Neural cell (in vitro differentiated cells): ENCODE results near the gene NUP42. TPM values are rescaled to one million over a fixed set of nuclear protein-coding genes. Genes with fewer than 3 reads are reported as not detected.
"Not testable (repeated sequence)": the region's sequence is repeated elsewhere in the genome, so short reads cannot be mapped to it uniquely, and the experiment has no call there.

ENCODE experiments used
- H2AFZ ChIP-seq: fragments of 200-600, 300-800 bp; sonication (generic), shearing (Covaris generic); 2 replicates; pipeline ENCODE4 v1.6.0; 2014; ENCODE audit warnings: low read depth, mild to moderate bottlenecking, antibody characterized with exemption, low read length, moderate library complexity
- H3F3A ChIP-seq: fragments of 200-600 bp; shearing (Covaris generic); 2 replicates; pipeline ENCODE4 v1.6.1; 2016; ENCODE audit warnings: mild to moderate bottlenecking, moderate library complexity, mixed read lengths, antibody characterized with exemption, low read length; ENCODE audit not compliant: insufficient read depth, poor library complexity, severe bottlenecking
- H3K27ac ChIP-seq: fragments of 200-600, 300-800 bp; sonication (generic), shearing (Covaris generic); 2 replicates; pipeline ENCODE4 v1.5.1; 2014; ENCODE audit warnings: mild to moderate bottlenecking, low read length, moderate library complexity
- H3K27me3 ChIP-seq: fragments of 300-800, 200-600 bp; sonication (generic), shearing (Covaris generic); 2 replicates; pipeline ENCODE4 v1.6.0; 2014; ENCODE audit warnings: mild to moderate bottlenecking, low read depth, low read length, moderate library complexity; ENCODE audit not compliant: insufficient read depth
- H3K36me3 ChIP-seq: fragments of 300-800, 200-600 bp; sonication (generic), shearing (Covaris generic); 2 replicates; pipeline ENCODE4 v1.5.1; 2014; ENCODE audit warnings: mild to moderate bottlenecking, antibody characterized with exemption, low read length, moderate library complexity; ENCODE audit not compliant: insufficient read depth
- H3K4me2 ChIP-seq: fragments of 300-800, 200-600 bp; sonication (generic), shearing (Covaris generic); 2 replicates; pipeline ENCODE4 v1.6.0; 2014; ENCODE audit warnings: mild to moderate bottlenecking, low read length
- H3K4me3 ChIP-seq: fragments of 300-800, 200-600 bp; sonication (generic), shearing (Covaris generic); 2 replicates; pipeline ENCODE4 v1.5.1; 2014; ENCODE audit warnings: mild to moderate bottlenecking, low read length, moderate library complexity
- H3K79me2 ChIP-seq: fragments of 200-600 bp; shearing (Covaris generic); replicated peaks from 2 replicates; pipeline ENCODE4 v1.6.0; 2014; ENCODE audit warnings: mild to moderate bottlenecking, low read length, moderate library complexity; ENCODE audit not compliant: insufficient read depth
- H3K9ac ChIP-seq: fragments of 300-800, 200-600 bp; sonication (generic), shearing (Covaris generic); 2 replicates; pipeline ENCODE4 v1.6.1; 2016; ENCODE audit warnings: mild to moderate bottlenecking, low read length, mixed read lengths
- H3K9me2 ChIP-seq: fragments of 200-600 bp; shearing (Covaris generic); 2 replicates; pipeline ENCODE4 v1.6.1; 2016; ENCODE audit warnings: mild to moderate bottlenecking, low read length, mixed read lengths; ENCODE audit not compliant: insufficient read depth
- H3K9me3 ChIP-seq: fragments of 200-600, 300-800 bp; sonication (generic), shearing (Covaris generic); 2 replicates; pipeline ENCODE4 v1.6.1; 2016; ENCODE audit warnings: mild to moderate bottlenecking, mixed run types, low read length, moderate library complexity, mixed read lengths
- H4K20me1 ChIP-seq: fragments of 200-600 bp; shearing (Covaris generic); 2 replicates; pipeline ENCODE4 v1.6.1; 2016; ENCODE audit warnings: mild to moderate bottlenecking, mixed run types; ENCODE audit not compliant: insufficient read depth
- EP300 ChIP-seq: fragments of 450-650 bp; conservative IDR thresholded peaks from 2 replicates; pipeline ENCODE4 v1.6.1; 2014; ENCODE audit warnings: antibody characterized with exemption, mild to moderate bottlenecking, moderate library complexity; ENCODE audit not compliant: poor library complexity, severe bottlenecking
- EZH2 ChIP-seq: fragments of 200-600, 300-800 bp; shearing (Covaris generic), sonication (generic); IDR thresholded peaks from 2 replicates; pipeline ENCODE4 v1.6.1; 2014; ENCODE audit warnings: antibody characterized with exemption, low read length, borderline replicate concordance, mild to moderate bottlenecking; ENCODE audit not compliant: insufficient read depth, poor library complexity, severe bottlenecking
- MXI1 ChIP-seq: fragments of 450-650 bp; conservative IDR thresholded peaks from 2 replicates; pipeline ENCODE4 v1.6.1; 2014; ENCODE audit warnings: antibody characterized with exemption, mild to moderate bottlenecking; ENCODE audit not compliant: poor library complexity, severe bottlenecking
- POLR2AphosphoS5 ChIP-seq: IDR thresholded peaks from 2 replicates; pipeline ENCODE4 v1.6.1; 2012
- RAD21 ChIP-seq: fragments of 450-650 bp; conservative IDR thresholded peaks from 2 replicates; pipeline ENCODE4 v1.6.1; 2014; ENCODE audit warnings: antibody characterized with exemption, mild to moderate bottlenecking, moderate library complexity
- REST ChIP-seq: IDR thresholded peaks from 2 replicates; pipeline ENCODE4 v1.6.1; 2012; ENCODE audit warnings: borderline replicate concordance
- SMC3 ChIP-seq: fragments of 450-650 bp; conservative IDR thresholded peaks from 2 replicates; pipeline ENCODE4 v1.6.1; 2014; ENCODE audit warnings: antibody characterized with exemption, mild to moderate bottlenecking, moderate library complexity; ENCODE audit not compliant: poor library complexity
- TAF1 ChIP-seq: IDR thresholded peaks from 2 replicates; pipeline ENCODE4 v1.6.1; 2012; ENCODE audit warnings: low read depth
- polyA plus RNA-seq: library from polyadenylated mRNA; depleted of rRNA; stranded (reverse); fragments of >200 nt; gene quantifications from 2 replicates; pipeline ENCODE4 v1.2.3, GENCODE V29; 2014
- TF ChIP-seq, protein P1 (sequence below): fragments of 450-650 bp; IDR thresholded peaks from 2 replicates; pipeline ENCODE4 v1.5.1; 2014; ENCODE audit warnings: antibody characterized with exemption, mild to moderate bottlenecking, moderate library complexity; ENCODE audit not compliant: poor library complexity, severe bottlenecking

The NUP42 gene
- polyA plus RNA-seq, 1 donor from 2014 or later, result 106 TPM

GRCh38 chr7:23222439-23223030 lies 40.7 kb downstream of the NUP42 start:
- H3K4me3 ChIP-seq, result no peak overlapping the region
- H3F3A ChIP-seq, result no peaks in the 10 kb centered on the region
- TF ChIP-seq EZH2 (no peak), REST (no peak), EP300 (no peak), TAF1 (no peak), POLR2AphosphoS5 (no peak), SMC3 (no peak), RAD21 (no peak)
- no peaks in the 10 kb centered on the region for H4K20me1 ChIP-seq
- H3K9me3 ChIP-seq, result no peaks in the 10 kb centered on the region
- H3K79me2 ChIP-seq, result no peaks in the 10 kb centered on the region
- H3K36me3 ChIP-seq, result no peaks in the 10 kb centered on the region
- no peaks in the 10 kb centered on the region for H3K27me3 ChIP-seq
- no peak overlapping the region for H3K27ac ChIP-seq
- H2AFZ ChIP-seq, result no peak overlapping the region
- H3K9me2 ChIP-seq, result no peaks in the 10 kb centered on the region
- no peak overlapping the region for H3K9ac ChIP-seq
- no peak overlapping the region for H3K4me2 ChIP-seq

GRCh38 chr7:23224364-23224763 lies 42.5 kb downstream of the NUP42 start:
- not testable (repeated sequence) for H3F3A ChIP-seq, H3K9me3 ChIP-seq, H3K36me3 ChIP-seq, H3K79me2 ChIP-seq, H4K20me1 ChIP-seq, H3K9me2 ChIP-seq, H2AFZ ChIP-seq, H3K27ac ChIP-seq, H3K4me2 ChIP-seq, H3K27me3 ChIP-seq, H3K4me3 ChIP-seq, H3K9ac ChIP-seq

- Histone ChIP-seq H3K27ac (no peak overlapping the region), H3K27me3 (no peaks in the 10 kb centered on the region), H3F3A (no peaks in the 10 kb centered on the region), H2AFZ (no peak overlapping the region), H3K4me2 (no peak overlapping the region), H3K9me3 (no peaks in the 10 kb centered on the region), H3K9me2 (no peaks in the 10 kb centered on the region), H3K79me2 (no peaks in the 10 kb centered on the region), H3K36me3 (no peaks in the 10 kb centered on the region), H3K9ac (no peak overlapping the region), H4K20me1 (no peaks in the 10 kb centered on the region), H3K4me3 (no peak overlapping the region)
- no peak for TF ChIP-seq SMC3
- no peak for TF ChIP-seq TAF1
- no peak for TF ChIP-seq RAD21
- no peak for TF ChIP-seq REST
- TF ChIP-seq EP300, result no peak
- TF ChIP-seq, protein P1, sequence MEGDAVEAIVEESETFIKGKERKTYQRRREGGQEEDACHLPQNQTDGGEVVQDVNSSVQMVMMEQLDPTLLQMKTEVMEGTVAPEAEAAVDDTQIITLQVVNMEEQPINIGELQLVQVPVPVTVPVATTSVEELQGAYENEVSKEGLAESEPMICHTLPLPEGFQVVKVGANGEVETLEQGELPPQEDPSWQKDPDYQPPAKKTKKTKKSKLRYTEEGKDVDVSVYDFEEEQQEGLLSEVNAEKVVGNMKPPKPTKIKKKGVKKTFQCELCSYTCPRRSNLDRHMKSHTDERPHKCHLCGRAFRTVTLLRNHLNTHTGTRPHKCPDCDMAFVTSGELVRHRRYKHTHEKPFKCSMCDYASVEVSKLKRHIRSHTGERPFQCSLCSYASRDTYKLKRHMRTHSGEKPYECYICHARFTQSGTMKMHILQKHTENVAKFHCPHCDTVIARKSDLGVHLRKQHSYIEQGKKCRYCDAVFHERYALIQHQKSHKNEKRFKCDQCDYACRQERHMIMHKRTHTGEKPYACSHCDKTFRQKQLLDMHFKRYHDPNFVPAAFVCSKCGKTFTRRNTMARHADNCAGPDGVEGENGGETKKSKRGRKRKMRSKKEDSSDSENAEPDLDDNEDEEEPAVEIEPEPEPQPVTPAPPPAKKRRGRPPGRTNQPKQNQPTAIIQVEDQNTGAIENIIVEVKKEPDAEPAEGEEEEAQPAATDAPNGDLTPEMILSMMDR, result no peak
- no peak for TF ChIP-seq MXI1
- no peak for TF ChIP-seq POLR2AphosphoS5
- TF ChIP-seq EZH2, result no peak
These were observed 45.1 kb downstream of the NUP42 start for GRCh38 chr7:23226844-23227450.
